ENCODE results near the gene RDH13. TPM values are rescaled to one million over a fixed set of nuclear protein-coding genes. Genes with fewer than 3 reads are reported as not detected.
A peak's percentile ranks its signal among the peaks of the same experiment; 100 is the strongest.
"Not testable (repeated sequence)": the region's sequence is repeated elsewhere in the genome, so short reads cannot be mapped to it uniquely, and the experiment has no call there.

The RDH13 gene
- total RNA-seq, 1 experiment from 2014 or later = 43.3 TPM

GRCh38 chr19:55005684-55006488, 57.1 kb downstream of the RDH13 start:
- BruUV-seq (replicated peaks) = TSS peak; percentile 100
- Histone ChIP-seq H3K4me3 (ENCODE audit: low read depth, low read length) (peak overlapping the region; percentile 59), H3K27me3 (replicated peaks; ENCODE audit: control insufficient read depth, insufficient read depth, low read length) (no peaks in the 10 kb centered on the region), H3K36me3 (ENCODE audit: control insufficient read depth, insufficient read depth, low read length) (no peaks in the 10 kb centered on the region), H3K4me1 (no peaks in the 10 kb centered on the region), H3K9me3 (peaks cover 10% of the 10 kb centered on the region; the same call in 1 of the 2 replicates)
- peaks cover 12% of the 10 kb centered on the region for H3K9me3 Mint-ChIP-seq (ENCODE audit: unreplicated experiment)
- intact Hi-C loops (cut with micrococcal nuclease; ENCODE audit: unreplicated experiment) = no loop called here
- peaks cover 6% of the 10 kb centered on the region for H3K27me3 Mint-ChIP-seq (ENCODE audit: insufficient read depth, unreplicated experiment)
- peaks cover 54% of the 10 kb centered on the region for H3K36me3 Mint-ChIP-seq (ENCODE audit: insufficient read depth, unreplicated experiment)
- peak overlapping the region; percentile 86 for H3K27ac Mint-ChIP-seq (ENCODE audit: unreplicated experiment)
- no peak for TF ChIP-seq CTCF (IDR thresholded peaks at IDR 0.05; ENCODE audit: insufficient read depth in 1 of 2, low read depth in 1 of 2, low read length in 1 of 2, severe bottlenecking in 1 of 2, unreplicated experiment in 1 of 2)
- H3K4me1 Mint-ChIP-seq (ENCODE audit: low read depth, unreplicated experiment) = peaks cover 16% of the 10 kb centered on the region
- CTCF ChIA-PET = no interaction called here
- H3K4me3 Mint-ChIP-seq (ENCODE audit: unreplicated experiment) = peak overlapping the region; percentile 71
- POLR2A ChIA-PET = no interaction called here
- peak; percentile 85 for DNase-seq

GRCh38 chr19:55000761-55001160, 62.2 kb downstream of the RDH13 start:
- Mint-ChIP-seq H3K4me3 (ENCODE audit: unreplicated experiment) (no peak overlapping the region), H3K4me1 (ENCODE audit: low read depth, unreplicated experiment) (peaks cover 2% of the 10 kb centered on the region), H3K9me3 (ENCODE audit: unreplicated experiment) (peaks cover 5% of the 10 kb centered on the region), H3K27me3 (ENCODE audit: insufficient read depth, unreplicated experiment) (peaks cover 3% of the 10 kb centered on the region), H3K27ac (ENCODE audit: unreplicated experiment) (no peak overlapping the region), H3K36me3 (ENCODE audit: insufficient read depth, unreplicated experiment) (peaks cover 83% of the 10 kb centered on the region)
- ChIA-PET POLR2A (no interaction called here), CTCF (no interaction called here)
- BruUV-seq (replicated peaks) = no TSS peak
- peaks cover 7% of the 10 kb centered on the region; the same call in 1 of the 2 replicates for H3K9me3 ChIP-seq
- no peaks in the 10 kb centered on the region for H3K4me1 ChIP-seq
- no peaks in the 10 kb centered on the region for H3K27me3 ChIP-seq (replicated peaks; ENCODE audit: control insufficient read depth, insufficient read depth, low read length)
- no peaks in the 10 kb centered on the region; the same call in 1 of the 2 replicates for H3K36me3 ChIP-seq (ENCODE audit: control insufficient read depth, insufficient read depth, low read length)
- no peak overlapping the region for H3K4me3 ChIP-seq (ENCODE audit: low read depth, low read length)
- TF ChIP-seq CTCF (IDR thresholded peaks at IDR 0.05; ENCODE audit: insufficient read depth in 1 of 2, low read depth in 1 of 2, low read length in 1 of 2, severe bottlenecking in 1 of 2, unreplicated experiment in 1 of 2) = no peak
- intact Hi-C loops (cut with micrococcal nuclease; ENCODE audit: unreplicated experiment) = no loop called here
- no peak for DNase-seq

- H3K4me3 ChIP-seq (ENCODE audit: low read depth, low read length); H3K36me3 ChIP-seq (ENCODE audit: control insufficient read depth, insufficient read depth, low read length); DNase-seq; H3K27me3 ChIP-seq (replicated peaks; ENCODE audit: control insufficient read depth, insufficient read depth, low read length); H3K4me1 ChIP-seq; H3K27ac Mint-ChIP-seq (ENCODE audit: unreplicated experiment); H3K9me3 ChIP-seq; intact Hi-C loops (cut with micrococcal nuclease; ENCODE audit: unreplicated experiment); H3K27me3 Mint-ChIP-seq (ENCODE audit: insufficient read depth, unreplicated experiment); H3K9me3 Mint-ChIP-seq (ENCODE audit: unreplicated experiment); POLR2A ChIA-PET; H3K4me3 Mint-ChIP-seq (ENCODE audit: unreplicated experiment); H3K4me1 Mint-ChIP-seq (ENCODE audit: low read depth, unreplicated experiment); BruUV-seq (replicated peaks); CTCF ChIA-PET: not testable (repeated sequence)
- peaks cover 84% of the 10 kb centered on the region for H3K36me3 Mint-ChIP-seq (ENCODE audit: insufficient read depth, unreplicated experiment)
These were observed 64.2 kb downstream of the RDH13 start for GRCh38 chr19:54998751-54999239.

Measured in Caco-2 (cell line).